Neutrophil (primary cell): ENCODE results near the gene GUCY1A1.
A peak's percentile ranks its signal among the peaks of the same experiment; 100 is the strongest.

Experiments used
- H3K27ac ChIP-seq: fragments of 200-600 bp; sonication (generic); 2 replicates; pipeline ENCODE4 v1.5.1; 2016; ENCODE audit warnings: mild to moderate bottlenecking, moderate library complexity
- H3K27me3 ChIP-seq: fragments of 200-600 bp; sonication (generic); 2 replicates; pipeline ENCODE4 v1.6.0; 2016; ENCODE audit warnings: mild to moderate bottlenecking
- H3K36me3 ChIP-seq: fragments of 200-600 bp; sonication (generic); 2 replicates; pipeline ENCODE4 v1.5.1; 2017
- H3K4me1 ChIP-seq, 2 experiments: fragments of 200-600 bp in 1 of 2; sonication (generic) in 1 of 2; 1 replicate in 1 of 2; 2 replicates in 1 of 2; pipeline versions ENCODE4 v1.5.1 to v1.6.1; 2013 to 2016; ENCODE audit warnings: low read depth in 1 of 2, low read length in 1 of 2, mild to moderate bottlenecking in 1 of 2, moderate library complexity in 1 of 2; ENCODE audit not compliant: control insufficient read depth in 1 of 2, insufficient read depth in 1 of 2
- H3K4me3 ChIP-seq, 2 experiments: fragments of 200-600 bp in 1 of 2; sonication (generic) in 1 of 2; 1 replicate in 1 of 2; 2 replicates in 1 of 2; pipeline ENCODE4 v1.5.1; 2013 to 2016; ENCODE audit warnings: low read depth in 1 of 2, low read length in 1 of 2, mild to moderate bottlenecking in 1 of 2, moderate library complexity in 1 of 2
- H3K9me3 ChIP-seq: fragments of 200-600 bp; sonication (generic); 2 replicates; pipeline ENCODE4 v1.5.1; 2016
- TF ChIP-seq, protein P1 (sequence below): fragments of 200-600 bp; sonication (generic); IDR thresholded peaks from 2 replicates; pipeline ENCODE4 v1.5.1; 2016; ENCODE audit warnings: antibody characterized with exemption

GUCY1A1 gene

DNA sequence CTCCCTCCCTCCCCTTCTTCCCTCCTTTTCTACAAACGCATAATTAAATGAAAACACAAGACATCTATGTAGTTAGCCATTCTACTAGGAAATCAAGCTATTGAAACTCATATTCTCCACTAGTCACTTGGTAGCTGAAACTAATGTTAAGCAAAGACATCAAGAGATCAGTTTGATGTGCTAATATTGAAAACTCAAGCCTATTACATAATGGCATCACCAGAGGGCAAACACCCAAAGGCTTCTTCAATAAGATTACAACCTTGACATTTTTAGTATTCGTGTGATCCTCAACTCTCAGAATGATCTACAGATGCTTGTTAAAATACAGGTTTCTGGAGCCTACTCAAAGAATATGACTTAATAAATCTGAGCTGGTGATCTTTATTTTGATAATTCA, 6.2 kb upstream of the GUCY1A1 start:
- Histone ChIP-seq H3K36me3 (no peaks in the 10 kb centered on the region), H3K27me3 (peaks cover 5% of the 10 kb centered on the region), H3K27ac (no peak overlapping the region), H3K4me3 (no peak overlapping the region), H3K9me3 (no peaks in the 10 kb centered on the region), H3K4me1 (no peaks in the 10 kb centered on the region)
- TF ChIP-seq, protein P1, sequence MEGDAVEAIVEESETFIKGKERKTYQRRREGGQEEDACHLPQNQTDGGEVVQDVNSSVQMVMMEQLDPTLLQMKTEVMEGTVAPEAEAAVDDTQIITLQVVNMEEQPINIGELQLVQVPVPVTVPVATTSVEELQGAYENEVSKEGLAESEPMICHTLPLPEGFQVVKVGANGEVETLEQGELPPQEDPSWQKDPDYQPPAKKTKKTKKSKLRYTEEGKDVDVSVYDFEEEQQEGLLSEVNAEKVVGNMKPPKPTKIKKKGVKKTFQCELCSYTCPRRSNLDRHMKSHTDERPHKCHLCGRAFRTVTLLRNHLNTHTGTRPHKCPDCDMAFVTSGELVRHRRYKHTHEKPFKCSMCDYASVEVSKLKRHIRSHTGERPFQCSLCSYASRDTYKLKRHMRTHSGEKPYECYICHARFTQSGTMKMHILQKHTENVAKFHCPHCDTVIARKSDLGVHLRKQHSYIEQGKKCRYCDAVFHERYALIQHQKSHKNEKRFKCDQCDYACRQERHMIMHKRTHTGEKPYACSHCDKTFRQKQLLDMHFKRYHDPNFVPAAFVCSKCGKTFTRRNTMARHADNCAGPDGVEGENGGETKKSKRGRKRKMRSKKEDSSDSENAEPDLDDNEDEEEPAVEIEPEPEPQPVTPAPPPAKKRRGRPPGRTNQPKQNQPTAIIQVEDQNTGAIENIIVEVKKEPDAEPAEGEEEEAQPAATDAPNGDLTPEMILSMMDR: no peak

DNA sequence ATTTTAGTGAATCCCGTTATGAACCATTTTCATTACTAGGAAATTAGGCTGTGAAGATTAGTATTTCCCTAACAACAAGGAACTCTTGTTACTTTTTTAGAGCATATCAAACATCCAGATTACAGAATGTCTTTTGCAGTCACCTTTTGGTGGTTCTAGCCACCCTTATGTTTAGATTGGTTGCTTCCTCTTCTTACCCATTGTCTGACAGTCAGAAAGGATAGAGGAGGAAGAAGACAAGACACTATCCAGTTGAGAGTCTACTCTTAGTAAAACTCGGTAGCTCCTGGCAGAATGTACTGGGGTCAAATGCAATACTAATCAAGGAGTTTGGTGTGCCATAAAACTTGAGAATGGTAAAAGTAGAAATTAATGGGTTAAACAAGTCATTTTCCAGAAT, 1.6 kb upstream of the GUCY1A1 start:
- Histone ChIP-seq H3K27ac (no peak overlapping the region), H3K4me3 (no peak overlapping the region), H3K36me3 (no peaks in the 10 kb centered on the region), H3K4me1 (peaks cover 14 to 15% of the 10 kb centered on the region in 2 experiments), H3K9me3 (no peaks in the 10 kb centered on the region), H3K27me3 (peaks cover 51% of the 10 kb centered on the region)
- TF ChIP-seq, protein P1: no peak

DNA sequence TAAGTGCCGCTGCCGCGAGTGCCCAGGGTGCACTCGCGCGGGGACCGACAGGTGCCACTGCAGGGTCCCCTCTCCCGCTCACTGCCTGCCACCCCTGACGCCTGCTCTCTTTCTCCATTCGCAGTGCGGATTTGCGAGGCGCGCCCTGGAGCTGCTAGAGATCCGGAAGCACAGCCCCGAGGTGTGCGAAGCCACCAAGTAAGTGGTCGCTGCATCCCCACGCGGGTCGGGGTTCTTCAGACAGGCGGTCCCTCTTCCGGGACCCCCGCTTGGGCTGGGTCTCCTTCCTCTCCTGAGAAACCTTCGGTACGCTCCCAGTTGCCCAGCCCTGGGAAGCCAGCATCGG, 547 bp downstream of the GUCY1A1 start:
- H3K9me3 ChIP-seq: no peaks in the 10 kb centered on the region
- peaks cover 14 to 15% of the 10 kb centered on the region in 2 experiments for H3K4me1 ChIP-seq
- no peak overlapping the region for H3K27ac ChIP-seq
- H3K4me3 ChIP-seq: peak overlapping the region; percentile 6 to 44
- H3K27me3 ChIP-seq: peaks cover 59% of the 10 kb centered on the region
- TF ChIP-seq, protein P1: no peak
- no peaks in the 10 kb centered on the region for H3K36me3 ChIP-seq

DNA sequence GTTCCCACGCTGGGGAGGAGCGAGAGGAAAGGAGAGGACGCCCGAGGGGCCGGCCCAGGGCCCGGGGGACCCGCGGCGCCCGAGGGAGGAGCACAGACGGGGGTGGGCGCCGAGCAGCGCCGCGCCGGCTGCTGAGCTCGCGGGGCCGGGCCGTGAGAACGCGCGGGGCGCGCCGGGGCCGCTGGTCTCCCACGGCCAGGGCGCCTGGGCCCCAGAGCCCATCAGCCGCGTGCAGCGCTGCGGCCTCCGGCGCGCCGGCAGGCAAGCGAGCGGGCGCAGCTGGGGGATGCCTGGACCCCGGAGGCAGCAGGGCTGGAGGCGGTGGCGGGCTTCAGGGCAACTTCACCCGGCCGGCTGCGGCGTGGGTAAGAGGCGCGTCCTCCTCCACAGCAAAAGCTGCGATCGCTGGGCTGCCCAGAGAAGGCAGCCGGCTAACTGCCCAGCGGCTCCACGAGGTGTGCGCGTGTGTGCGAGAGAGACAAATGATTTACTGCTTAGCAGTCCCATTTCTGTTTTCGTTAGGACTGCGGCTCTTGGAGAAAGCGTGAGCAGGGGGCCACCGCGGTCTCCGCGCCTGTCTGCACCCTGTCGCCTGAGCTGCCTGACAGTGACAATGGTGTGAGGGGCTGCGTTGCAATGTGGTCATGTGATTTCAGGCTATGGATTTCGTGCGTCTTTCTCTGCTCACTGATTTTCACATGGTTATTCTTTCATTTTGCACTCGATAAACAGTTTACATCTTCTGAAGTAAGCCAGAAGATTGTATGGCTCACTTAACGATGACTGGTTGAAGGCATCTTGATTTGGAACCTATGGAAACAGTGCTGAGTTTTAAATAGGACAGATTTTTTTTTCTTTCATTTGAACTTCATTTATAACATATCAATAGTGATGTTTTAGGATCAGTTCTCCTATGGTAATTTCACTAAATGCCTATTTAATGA, 1.2 kb downstream of the GUCY1A1 start:
- Histone ChIP-seq H3K27me3 (peaks cover 59% of the 10 kb centered on the region), H3K27ac (no peak overlapping the region), H3K4me1 (peaks cover 14 to 15% of the 10 kb centered on the region in 2 experiments), H3K9me3 (no peaks in the 10 kb centered on the region), H3K36me3 (no peaks in the 10 kb centered on the region), H3K4me3 (peak overlapping the region in 1 of 2 experiments; percentile 44)
- TF ChIP-seq, protein P1: no peak

DNA sequence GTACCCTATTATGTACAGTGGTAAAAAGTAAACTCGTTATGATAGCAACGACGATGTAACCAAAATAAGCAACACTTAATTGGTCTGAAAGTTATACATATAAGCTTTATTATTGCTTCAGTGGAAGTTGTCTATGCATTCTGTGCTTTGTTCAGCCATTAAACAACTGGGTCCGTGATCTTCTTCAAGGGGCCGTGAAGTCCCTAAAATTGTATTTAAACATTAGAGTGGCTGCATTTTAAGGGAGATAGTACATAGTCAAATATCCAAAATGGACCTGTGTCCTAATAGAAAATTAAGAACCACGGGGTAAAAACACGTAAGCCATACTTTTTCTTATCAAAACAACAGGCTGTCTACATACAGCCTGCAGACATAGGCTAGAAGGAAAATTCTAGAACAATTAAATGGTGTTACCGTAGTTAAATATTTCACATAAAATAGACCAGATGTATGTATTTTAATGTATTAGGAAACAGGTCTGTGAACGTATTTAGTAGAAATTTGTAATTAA, 2.1 kb downstream of the GUCY1A1 start:
- TF ChIP-seq, protein P1: no peak
- H3K4me3 ChIP-seq: no peak overlapping the region

More for the DNA sequence above, 2.1 kb downstream of the GUCY1A1 start:
- H3K9me3 ChIP-seq: no peaks in the 10 kb centered on the region
- no peaks in the 10 kb centered on the region for H3K36me3 ChIP-seq
- no peak overlapping the region for H3K27ac ChIP-seq
- H3K4me1 ChIP-seq: peaks cover 14 to 15% of the 10 kb centered on the region in 2 experiments
- H3K27me3 ChIP-seq: peaks cover 59% of the 10 kb centered on the region
